ENCODE data around the gene CCDC57. TPM values are rescaled to one million over a fixed set of nuclear protein-coding genes. Genes with fewer than 3 reads are reported as not detected.

CCDC57 gene
- total and polyA plus RNA-seq, 9 of the 15 experiments (the other 6 are each of a cell fraction or from before 2014, with no cell fraction given): 0.83 to 36.2 (median 13.6) TPM

GRCh38 chr17:82080789-82081464, 131.7 kb downstream of the CCDC57 start (continued):
- no peak for TF ChIP-seq MGA (IDR thresholded peaks at IDR 0.05)
